Suprapubic skin (tissue), 4 donors: ENCODE data around the gene MRPL10. TPM values are rescaled to one million over a fixed set of nuclear protein-coding genes. Genes with fewer than 3 reads are reported as not detected.
A peak's percentile ranks its signal among the peaks of the same experiment; 100 is the strongest.

ENCODE experiments used
- DNase-seq, 2 donors: peaks; one replicate each; pipeline ENCODE4 v3.0.0-alpha.2; 2019; ENCODE audit warnings: low spot score in 2 of 2
- H3K27ac ChIP-seq: fragments of 200-600 bp; sonication (generic); one replicate; pipeline ENCODE4 v1.5.1; 2019
- H3K27me3 ChIP-seq: fragments of 200-600 bp; sonication (generic); one replicate; pipeline ENCODE4 v1.5.1; 2019
- H3K36me3 ChIP-seq: fragments of 200-600 bp; sonication (generic); one replicate; pipeline ENCODE4 v1.5.1; 2019
- H3K4me1 ChIP-seq: fragments of 200-600 bp; sonication (generic); one replicate; pipeline ENCODE4 v1.5.1; 2019
- H3K4me3 ChIP-seq: fragments of 200-600 bp; sonication (generic); one replicate; pipeline ENCODE4 v1.5.1; 2019; ENCODE audit warnings: mild to moderate bottlenecking
- H3K9me3 ChIP-seq: fragments of 200-600 bp; sonication (generic); one replicate; pipeline ENCODE4 v1.5.1; 2019
- CTCF ChIP-seq, 2 donors: fragments of 200-600 bp in 1 of 2; fragments of 450-650 bp in 1 of 2; sonication (generic) in 1 of 2; IDR thresholded peaks; one replicate each; pipeline ENCODE4 v1.5.1; 2016 to 2019; ENCODE audit warnings: antibody characterized with exemption in 2 of 2, mild to moderate bottlenecking in 1 of 2, moderate library complexity in 1 of 2
- EP300 ChIP-seq: sonication (generic); formaldehyde crosslinking; IDR thresholded peaks from one replicate; pipeline ENCODE4 v1.6.1; 2017; ENCODE audit warnings: antibody characterized with exemption
- POLR2A ChIP-seq, 2 donors: fragments of 450-650 bp; IDR thresholded peaks; one replicate each; pipeline ENCODE4 v1.6.1; 2017; ENCODE audit warnings: antibody characterized with exemption in 2 of 2, mild to moderate bottlenecking in 2 of 2, moderate library complexity in 2 of 2
- POLR2AphosphoS5 ChIP-seq, 3 donors: sonication (generic); formaldehyde crosslinking; IDR thresholded peaks; one replicate each; pipeline ENCODE4 v1.6.1; 2017; ENCODE audit warnings: antibody characterized with exemption in 3 of 3
- WGBS: methylation state at CpG from one replicate; pipeline ENCODE4 v1.1.5; 2018; 5-methylcytosine and 5-hydroxymethylcytosine counted together
- total RNA-seq, 4 donors: library from RNA; depleted of rRNA; stranded (reverse); fragments of >200 nt; gene quantifications; one replicate each; pipeline ENCODE4 v1.1.0, GENCODE V29; 2016

MRPL10 gene
- total RNA-seq, 4 donors from 2014 or later = 27.7 to 33.8 (median 31.2) TPM

GRCh38 chr17:47813512-47814031, 17.8 kb downstream of the MRPL10 start:
- H3K9me3 ChIP-seq = no peaks in the 10 kb centered on the region
- 89% methylated on average over 7 of the region's 22 CpGs for WGBS
- TF ChIP-seq CTCF (IDR thresholded peaks at IDR 0.05) (no peak), POLR2AphosphoS5 (IDR thresholded peaks at IDR 0.05) (no peak), EP300 (no peak), POLR2A (IDR thresholded peaks at IDR 0.05) (no peak)
- peaks cover 24% of the 10 kb centered on the region for H3K4me1 ChIP-seq
- DNase-seq = peak; percentile 57 to 60
- no peak overlapping the region for H3K27ac ChIP-seq
- H3K4me3 ChIP-seq = no peak overlapping the region
- no peaks in the 10 kb centered on the region for H3K27me3 ChIP-seq
- H3K36me3 ChIP-seq = peaks cover 67% of the 10 kb centered on the region

DNA sequence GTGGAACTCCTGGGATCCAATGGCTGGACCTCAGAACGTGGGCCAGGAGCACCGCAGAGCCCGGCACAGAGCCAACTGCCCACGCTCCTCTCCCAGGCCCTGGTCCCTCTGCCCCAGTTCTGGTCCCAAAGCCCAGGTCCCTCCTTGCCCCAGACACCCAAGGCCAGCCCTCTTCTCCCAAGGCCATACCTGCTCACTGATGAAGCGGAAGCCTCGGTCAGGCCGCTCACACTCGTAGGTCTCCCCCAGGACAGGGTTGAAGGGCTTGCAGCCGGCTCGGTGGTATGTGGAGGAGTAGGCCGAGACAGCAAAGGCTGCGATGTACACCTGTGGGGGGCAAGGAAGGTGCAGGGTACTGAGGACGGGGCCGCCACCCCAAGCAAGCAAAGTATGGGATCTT, 18.3 kb downstream of the MRPL10 start:
- TF ChIP-seq EP300 (no peak), POLR2AphosphoS5 (IDR thresholded peaks at IDR 0.05) (no peak), CTCF (IDR thresholded peaks at IDR 0.05) (no peak), POLR2A (IDR thresholded peaks at IDR 0.05) (no peak)
- no peak overlapping the region for H3K27ac ChIP-seq
- H3K36me3 ChIP-seq = peaks cover 67% of the 10 kb centered on the region
- peaks cover 24% of the 10 kb centered on the region for H3K4me1 ChIP-seq
- no peaks in the 10 kb centered on the region for H3K9me3 ChIP-seq
- DNase-seq = peak; percentile 55 to 71
- H3K4me3 ChIP-seq = no peak overlapping the region
- H3K27me3 ChIP-seq = no peaks in the 10 kb centered on the region
- WGBS = 92% methylated on average over 10 of the region's 14 CpGs

GRCh38 chr17:47812146-47812920, 19.0 kb downstream of the MRPL10 start:
- Histone ChIP-seq H3K36me3 (peaks cover 67% of the 10 kb centered on the region), H3K27ac (no peak overlapping the region), H3K4me1 (peaks cover 24% of the 10 kb centered on the region), H3K4me3 (no peak overlapping the region), H3K27me3 (no peaks in the 10 kb centered on the region), H3K9me3 (no peaks in the 10 kb centered on the region)
- 79% methylated on average over 18 of the region's 18 CpGs for WGBS
- TF ChIP-seq EP300 = no peak
- DNase-seq = peak; percentile 44 to 57

GRCh38 chr17:47811709-47812108, 19.6 kb downstream of the MRPL10 start:
- 35% methylated on average over 7 of the region's 7 CpGs for WGBS
- H3K4me3 ChIP-seq = no peak overlapping the region
- H3K9me3 ChIP-seq = no peaks in the 10 kb centered on the region
- H3K4me1 ChIP-seq = peaks cover 24% of the 10 kb centered on the region
- TF ChIP-seq CTCF (IDR thresholded peaks at IDR 0.05) (no peak), EP300 (no peak), POLR2A (IDR thresholded peaks at IDR 0.05) (no peak), POLR2AphosphoS5 (IDR thresholded peaks at IDR 0.05) (no peak)
- peak in 1 of 2 donors; percentile 8 for DNase-seq
- H3K27ac ChIP-seq = no peak overlapping the region
- peaks cover 63% of the 10 kb centered on the region for H3K36me3 ChIP-seq
- H3K27me3 ChIP-seq = no peaks in the 10 kb centered on the region

- Histone ChIP-seq H3K9me3 (no peaks in the 10 kb centered on the region), H3K4me3 (no peak overlapping the region), H3K36me3 (peaks cover 57% of the 10 kb centered on the region), H3K4me1 (peaks cover 24% of the 10 kb centered on the region), H3K27me3 (no peaks in the 10 kb centered on the region), H3K27ac (no peak overlapping the region)
- DNase-seq = peak; percentile 51 to 75
- TF ChIP-seq EP300 (no peak), CTCF (IDR thresholded peaks at IDR 0.05) (no peak), POLR2A (IDR thresholded peaks at IDR 0.05) (no peak), POLR2AphosphoS5 (IDR thresholded peaks at IDR 0.05) (no peak)
- 53% methylated on average over 9 of the region's 9 CpGs for WGBS
Measured at GRCh38 chr17:47810901-47811635, 20.3 kb downstream of the MRPL10 start.
